Activated CD4-positive, alpha-beta T cell treated with anti-CD3 and anti-CD28 coated beads, Interleukin-2, Interleukin-6, amounts not matched to agents 100 ng/mL and 50 ng/mL, durations not matched to agents 16 hours and 8 hours (primary cell): ENCODE measurements around the gene CELSR2.

ENCODE experiments used
- DNase-seq: peaks from one replicate; pipeline ENCODE4 v3.0.0-alpha.2; 2020

The CELSR2 gene

DNA sequence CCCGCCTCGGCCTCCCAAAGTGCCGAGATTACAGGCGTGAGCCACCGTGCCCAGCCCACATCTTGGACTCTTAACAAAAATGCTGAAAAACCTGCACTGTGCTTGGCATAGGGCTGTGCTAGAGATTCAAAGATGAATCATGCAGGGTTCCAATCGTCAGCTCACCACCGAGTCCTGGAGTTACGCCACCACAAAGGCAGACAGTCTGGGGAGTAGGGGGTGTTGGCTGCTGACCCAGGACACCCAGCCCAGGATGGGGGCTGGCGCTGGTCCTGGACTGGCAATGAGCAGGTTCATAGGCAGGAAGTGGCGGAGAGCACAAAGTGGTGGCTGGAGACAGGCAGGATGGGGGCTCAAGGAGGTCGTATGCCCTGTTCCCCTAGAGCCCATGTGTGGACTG is 17.6 kb downstream of the CELSR2 start:
- no peak for DNase-seq

DNA sequence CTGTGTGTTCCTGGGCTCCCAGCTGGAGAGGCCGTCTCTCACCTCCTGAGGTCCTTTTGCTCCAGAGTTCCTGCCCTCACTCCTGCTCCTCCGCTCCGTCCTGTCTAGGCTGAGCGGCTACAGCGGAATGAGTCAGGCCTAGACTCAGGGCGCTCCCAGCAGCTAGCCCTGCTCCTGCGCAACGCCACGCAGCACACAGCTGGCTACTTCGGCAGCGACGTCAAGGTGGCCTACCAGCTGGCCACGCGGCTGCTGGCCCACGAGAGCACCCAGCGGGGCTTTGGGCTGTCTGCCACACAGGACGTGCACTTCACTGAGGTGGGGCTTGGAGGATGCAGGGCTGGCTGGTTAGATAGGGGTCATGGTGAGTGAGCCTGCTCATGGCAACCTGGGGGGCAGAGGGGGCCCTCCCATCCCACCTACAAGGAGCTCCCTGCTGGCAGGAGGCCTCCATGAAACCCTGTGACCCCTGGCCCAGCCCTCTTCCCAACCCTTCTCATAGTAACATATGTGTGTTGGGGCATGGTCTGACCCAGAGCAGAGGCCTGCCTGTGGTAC is 18.5 kb downstream of the CELSR2 start:
- DNase-seq: no peak

DNA sequence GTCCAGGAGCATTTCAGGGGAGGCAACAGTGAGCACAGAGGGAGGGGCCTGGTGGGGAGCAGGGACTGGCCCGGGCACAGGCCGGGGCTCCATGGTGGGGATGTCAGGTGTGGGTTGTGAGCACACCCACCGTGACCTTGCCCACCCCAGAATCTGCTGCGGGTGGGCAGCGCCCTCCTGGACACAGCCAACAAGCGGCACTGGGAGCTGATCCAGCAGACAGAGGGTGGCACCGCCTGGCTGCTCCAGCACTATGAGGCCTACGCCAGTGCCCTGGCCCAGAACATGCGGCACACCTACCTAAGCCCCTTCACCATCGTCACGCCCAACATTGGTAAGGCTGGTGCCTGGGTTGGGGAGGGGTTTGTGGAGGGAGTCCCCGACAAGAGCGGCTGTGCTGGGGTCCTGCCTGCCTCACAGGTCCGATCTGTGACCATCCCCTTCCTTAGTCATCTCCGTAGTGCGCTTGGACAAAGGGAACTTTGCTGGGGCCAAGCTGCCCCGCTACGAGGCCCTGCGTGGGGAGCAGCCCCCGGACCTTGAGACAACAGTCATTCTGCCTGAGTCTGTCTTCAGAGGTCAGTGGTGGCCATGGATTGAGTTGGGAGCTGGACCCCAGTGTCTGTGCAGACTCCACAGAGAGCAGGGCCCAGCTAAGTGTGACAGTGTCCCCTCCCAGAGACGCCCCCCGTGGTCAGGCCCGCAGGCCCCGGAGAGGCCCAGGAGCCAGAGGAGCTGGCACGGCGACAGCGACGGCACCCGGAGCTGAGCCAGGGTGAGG is 19.3 kb downstream of the CELSR2 start:
- DNase-seq: no peak

DNA sequence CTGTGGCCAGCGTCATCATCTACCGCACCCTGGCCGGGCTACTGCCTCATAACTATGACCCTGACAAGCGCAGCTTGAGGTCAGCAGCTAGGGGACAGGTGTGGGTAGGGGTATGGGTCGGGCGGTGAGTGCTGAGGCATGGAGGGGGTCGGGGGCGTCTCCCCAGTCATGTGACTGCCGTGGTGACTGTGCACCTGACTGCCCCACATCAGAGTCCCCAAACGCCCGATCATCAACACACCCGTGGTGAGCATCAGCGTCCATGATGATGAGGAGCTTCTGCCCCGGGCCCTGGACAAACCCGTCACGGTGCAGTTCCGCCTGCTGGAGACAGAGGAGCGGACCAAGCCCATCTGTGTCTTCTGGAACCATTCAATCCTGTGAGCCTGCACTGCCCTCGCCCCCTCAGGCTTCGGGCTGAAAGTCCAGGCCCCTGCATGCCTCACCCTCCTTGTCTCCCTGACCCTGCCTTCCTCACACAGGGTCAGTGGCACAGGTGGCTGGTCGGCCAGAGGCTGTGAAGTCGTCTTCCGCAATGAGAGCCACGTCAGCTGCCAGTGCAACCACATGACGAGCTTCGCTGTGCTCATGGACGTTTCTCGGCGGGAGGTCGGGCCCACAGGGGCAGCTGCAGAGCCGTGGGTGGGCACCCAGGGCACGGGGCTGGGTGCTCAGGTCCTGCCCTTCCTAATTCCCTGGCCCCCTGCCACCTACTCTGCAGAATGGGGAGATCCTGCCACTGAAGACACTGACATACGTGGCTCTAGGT is 20.1 kb downstream of the CELSR2 start:
- DNase-seq: no peak

DNA sequence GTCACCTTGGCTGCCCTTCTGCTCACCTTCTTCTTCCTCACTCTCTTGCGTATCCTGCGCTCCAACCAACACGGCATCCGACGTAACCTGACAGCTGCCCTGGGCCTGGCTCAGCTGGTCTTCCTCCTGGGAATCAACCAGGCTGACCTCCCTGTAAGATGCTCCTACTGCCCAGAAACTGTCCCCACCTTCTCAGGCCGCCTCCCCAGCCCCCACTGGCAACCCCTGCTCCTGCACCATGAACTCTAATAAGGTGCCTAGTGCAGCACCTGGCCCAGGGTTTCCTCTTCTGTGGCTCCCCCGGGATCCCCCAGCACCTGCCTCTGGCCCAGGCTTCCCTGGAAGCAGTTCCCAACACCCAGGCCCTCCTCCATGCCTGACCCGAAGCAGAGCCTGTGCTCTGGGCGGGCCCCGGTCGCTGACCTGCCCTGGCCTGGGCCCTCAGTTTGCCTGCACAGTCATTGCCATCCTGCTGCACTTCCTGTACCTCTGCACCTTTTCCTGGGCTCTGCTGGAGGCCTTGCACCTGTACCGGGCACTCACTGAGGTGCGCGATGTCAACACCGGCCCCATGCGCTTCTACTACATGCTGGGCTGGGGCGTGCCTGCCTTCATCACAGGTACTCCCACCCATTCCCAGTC is 20.8 kb downstream of the CELSR2 start:
- no peak for DNase-seq

DNA sequence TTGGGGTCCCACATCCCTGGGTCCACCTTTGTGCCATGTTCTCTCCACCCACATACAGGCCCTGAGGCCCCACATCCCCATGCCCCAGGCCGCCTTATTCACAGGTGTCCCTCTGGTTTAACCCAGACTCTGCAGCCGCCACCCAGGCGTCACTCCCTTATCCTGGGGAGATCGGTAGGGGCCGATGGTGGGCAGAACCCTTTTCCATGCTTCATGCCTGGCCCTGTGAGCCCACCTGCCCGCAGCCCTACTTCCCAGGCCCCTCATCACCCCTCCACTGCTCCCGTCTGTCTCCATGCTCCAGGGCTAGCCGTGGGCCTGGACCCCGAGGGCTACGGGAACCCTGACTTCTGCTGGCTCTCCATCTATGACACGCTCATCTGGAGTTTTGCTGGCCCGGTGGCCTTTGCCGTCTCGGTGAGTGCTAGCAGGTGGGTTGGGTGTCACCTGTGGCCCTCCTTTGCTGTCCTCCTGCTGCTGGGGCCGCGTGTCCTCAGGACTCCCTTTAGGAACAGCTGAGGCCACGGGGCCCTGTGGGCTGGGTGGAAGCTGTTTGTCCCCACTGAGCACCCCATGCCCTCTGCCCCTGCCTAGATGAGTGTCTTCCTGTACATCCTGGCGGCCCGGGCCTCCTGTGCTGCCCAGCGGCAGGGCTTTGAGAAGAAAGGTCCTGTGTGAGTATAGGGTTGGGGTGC is 21.4 kb downstream of the CELSR2 start:
- no peak for DNase-seq

DNA sequence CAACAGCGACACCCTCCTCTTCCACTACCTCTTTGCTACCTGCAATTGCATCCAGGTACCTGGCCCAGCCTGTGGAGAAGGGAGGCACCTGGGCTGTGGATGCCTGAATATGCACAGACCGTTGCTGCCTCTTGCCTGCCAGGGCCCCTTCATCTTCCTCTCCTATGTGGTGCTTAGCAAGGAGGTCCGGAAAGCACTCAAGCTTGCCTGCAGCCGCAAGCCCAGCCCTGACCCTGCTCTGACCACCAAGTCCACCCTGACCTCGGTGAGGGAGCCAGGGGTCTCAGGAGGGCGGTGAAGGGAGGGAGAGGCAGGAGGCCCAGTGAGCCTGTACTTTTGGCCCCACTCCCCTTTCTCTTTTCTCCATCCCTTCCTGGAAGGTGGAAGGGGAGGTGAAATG is 22.1 kb downstream of the CELSR2 start:
- no peak for DNase-seq

DNA sequence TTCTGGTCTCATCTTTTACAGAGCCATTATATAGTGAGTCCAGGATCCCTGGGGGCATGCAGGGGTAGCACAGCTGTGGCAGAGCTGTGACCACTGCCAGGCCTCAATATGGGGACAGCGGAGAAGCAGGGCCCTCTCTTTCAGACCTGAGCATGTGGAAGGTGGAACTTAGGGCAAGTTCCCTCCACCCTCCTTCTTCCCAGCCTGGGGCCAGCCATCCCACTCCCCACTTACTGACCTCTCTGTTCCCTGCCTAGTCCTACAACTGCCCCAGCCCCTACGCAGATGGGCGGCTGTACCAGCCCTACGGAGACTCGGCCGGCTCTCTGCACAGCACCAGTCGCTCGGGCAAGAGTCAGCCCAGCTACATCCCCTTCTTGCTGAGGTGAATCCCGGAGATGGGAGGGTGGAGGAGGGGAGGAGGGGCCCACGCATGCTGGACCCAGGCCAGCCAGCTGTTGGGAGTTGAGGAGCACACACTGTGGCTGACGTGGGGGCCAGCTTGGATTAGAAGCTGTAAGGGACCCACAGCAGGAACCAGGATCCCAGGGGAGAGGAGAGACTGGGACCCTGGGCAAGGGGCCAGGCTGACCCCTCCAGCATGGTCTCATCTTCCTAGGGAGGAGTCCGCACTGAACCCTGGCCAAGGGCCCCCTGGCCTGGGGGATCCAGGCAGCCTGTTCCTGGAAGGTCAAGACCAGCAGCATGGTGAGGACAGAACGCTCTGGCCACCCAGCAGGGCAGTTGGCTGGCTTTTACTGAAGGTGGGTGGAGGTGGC is 22.9 kb downstream of the CELSR2 start:
- no peak for DNase-seq

DNA sequence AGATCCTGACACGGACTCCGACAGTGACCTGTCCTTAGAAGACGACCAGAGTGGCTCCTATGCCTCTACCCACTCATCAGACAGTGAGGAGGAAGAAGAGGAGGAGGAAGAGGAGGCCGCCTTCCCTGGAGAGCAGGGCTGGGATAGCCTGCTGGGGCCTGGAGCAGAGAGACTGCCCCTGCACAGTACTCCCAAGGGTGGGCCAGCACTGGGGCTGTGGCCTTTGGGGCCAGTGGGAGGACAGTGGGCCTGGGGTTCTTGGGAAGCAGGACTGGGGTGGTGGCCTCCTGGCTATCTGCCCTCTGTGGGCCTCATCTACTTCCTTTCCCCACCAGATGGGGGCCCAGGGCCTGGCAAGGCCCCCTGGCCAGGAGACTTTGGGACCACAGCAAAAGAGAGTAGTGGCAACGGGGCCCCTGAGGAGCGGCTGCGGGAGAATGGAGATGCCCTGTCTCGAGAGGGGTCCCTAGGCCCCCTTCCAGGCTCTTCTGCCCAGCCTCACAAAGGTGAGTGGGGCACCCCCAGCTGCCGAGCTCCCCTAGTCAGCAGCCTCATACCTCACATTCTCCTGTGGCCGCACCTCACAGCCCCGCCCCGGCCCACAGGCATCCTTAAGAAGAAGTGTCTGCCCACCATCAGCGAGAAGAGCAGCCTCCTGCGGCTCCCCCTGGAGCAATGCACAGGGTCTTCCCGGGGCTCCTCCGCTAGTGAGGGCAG is 23.6 kb downstream of the CELSR2 start:
- no peak for DNase-seq

DNA sequence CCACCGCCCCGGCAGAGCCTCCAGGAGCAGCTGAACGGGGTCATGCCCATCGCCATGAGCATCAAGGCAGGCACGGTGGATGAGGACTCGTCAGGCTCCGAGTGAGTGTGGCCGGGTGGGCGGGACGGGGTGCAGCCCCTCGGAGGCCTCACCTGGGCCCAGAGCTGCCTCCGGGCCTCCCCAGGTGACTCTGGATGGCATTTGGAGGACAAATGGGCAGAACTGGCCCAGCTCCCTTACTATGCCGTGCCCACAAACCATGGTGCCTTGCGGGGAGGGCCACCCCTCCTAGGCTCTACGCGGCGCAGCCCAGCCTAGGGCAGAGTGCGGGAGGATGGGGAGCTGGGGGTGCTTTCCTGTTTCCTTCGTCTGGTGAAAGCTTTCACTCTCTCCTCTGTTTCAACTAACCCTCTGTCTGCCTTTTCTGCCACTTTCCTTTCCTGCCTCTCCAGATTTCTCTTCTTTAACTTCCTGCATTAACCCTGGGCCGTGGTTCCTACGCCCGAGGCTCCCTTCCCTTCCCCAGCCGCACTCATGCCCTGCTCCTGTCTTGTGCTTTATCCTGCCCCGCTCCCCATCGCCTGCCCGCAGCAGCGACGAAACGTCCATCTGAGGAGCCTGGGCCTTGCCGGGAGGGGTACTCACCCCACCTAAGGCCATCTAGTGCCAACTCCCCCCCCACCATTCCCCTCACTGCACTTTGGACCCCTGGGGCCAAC is 24.4 kb downstream of the CELSR2 start:
- no peak for DNase-seq

DNA sequence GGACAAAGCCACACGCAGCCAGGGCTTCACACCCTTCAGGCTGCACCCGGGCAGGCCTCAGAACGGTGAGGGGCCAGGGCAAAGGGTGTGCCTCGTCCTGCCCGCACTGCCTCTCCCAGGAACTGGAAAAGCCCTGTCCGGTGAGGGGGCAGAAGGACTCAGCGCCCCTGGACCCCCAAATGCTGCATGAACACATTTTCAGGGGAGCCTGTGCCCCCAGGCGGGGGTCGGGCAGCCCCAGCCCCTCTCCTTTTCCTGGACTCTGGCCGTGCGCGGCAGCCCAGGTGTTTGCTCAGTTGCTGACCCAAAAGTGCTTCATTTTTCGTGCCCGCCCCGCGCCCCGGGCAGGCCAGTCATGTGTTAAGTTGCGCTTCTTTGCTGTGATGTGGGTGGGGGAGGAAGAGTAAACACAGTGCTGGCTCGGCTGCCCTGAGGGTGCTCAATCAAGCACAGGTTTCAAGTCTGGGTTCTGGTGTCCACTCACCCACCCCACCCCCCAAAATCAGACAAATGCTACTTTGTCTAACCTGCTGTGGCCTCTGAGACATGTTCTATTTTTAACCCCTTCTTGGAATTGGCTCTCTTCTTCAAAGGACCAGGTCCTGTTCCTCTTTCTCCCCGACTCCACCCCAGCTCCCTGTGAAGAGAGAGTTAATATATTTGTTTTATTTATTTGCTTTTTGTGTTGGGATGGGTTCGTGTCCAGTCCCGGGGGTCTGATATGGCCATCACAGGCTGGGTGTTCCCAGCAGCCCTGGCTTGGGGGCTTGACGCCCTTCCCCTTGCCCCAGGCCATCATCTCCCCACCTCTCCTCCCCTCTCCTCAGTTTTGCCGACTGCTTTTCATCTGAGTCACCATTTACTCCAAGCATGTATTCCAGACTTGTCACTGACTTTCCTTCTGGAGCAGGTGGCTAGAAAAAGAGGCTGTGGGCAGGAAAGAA is 25.5 kb downstream of the CELSR2 start:
- no peak for DNase-seq

DNA sequence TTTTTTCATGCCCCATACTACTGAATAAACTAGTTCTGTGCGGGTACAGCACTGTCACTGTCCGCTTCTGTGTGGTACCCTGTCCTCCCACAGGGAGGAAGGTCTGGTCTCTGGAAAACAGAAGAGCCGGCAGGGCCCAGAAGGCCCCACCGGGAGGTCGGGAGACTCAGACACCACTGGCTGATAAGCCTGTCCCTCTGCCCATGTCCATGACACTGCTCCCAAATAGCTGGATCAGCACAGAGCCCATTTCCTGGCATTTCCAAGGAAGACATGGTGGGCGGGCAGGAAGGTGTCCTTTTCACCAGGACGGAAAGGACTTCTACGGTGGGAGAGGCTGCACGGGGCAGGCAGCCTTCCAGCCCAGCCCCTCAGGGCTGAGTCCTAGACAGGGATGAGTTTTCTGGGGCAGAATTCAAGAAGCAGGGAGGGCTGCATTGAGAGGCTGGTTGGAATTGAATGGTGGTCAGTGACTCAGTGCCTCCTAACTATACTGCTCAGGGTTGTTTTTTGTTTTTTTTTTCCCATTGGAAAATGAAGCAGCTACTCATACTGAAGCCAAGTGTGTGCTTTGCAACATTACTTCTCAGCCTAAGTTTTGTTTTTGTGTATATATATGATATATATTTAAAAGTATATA is 26.5 kb downstream of the CELSR2 start:
- no peak for DNase-seq

DNA sequence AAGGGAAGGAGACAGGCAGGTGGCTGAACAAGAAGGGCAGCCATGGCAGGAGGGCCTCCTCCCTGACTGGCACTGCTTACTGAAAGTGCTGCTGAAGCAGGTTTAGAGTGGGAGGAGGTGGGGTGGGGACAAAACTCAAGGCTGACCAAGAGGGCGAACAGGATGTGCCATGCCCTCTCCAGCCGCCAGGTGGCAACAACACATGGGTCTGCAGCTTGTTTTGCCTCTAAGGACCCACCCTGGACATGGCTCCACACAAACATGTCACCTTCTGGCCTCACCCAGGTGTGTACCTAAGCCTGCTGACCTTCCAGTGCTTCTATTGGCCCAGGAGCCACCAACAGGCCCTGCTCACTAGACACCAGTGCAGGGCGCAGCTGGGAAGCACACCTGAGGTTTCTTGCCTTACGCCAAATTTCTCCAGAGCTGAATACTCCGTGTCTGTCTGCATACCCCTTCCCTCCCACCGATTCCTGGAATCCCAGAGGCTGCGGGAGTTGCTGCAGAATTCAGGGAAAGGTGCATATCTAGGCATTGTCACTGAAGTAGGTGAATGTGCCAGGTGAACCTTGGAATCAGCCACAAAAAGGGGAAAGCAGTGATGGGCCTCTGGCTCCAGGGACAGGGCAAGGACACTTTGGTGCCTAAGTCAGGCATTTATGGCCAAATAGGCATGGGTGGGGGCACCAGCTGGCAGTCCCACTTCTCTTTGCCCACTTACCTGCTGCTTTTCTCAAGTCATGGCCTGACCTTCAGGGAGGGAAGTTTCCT is 28.3 kb downstream of the CELSR2 start:
- peak; percentile 79 for DNase-seq

DNA sequence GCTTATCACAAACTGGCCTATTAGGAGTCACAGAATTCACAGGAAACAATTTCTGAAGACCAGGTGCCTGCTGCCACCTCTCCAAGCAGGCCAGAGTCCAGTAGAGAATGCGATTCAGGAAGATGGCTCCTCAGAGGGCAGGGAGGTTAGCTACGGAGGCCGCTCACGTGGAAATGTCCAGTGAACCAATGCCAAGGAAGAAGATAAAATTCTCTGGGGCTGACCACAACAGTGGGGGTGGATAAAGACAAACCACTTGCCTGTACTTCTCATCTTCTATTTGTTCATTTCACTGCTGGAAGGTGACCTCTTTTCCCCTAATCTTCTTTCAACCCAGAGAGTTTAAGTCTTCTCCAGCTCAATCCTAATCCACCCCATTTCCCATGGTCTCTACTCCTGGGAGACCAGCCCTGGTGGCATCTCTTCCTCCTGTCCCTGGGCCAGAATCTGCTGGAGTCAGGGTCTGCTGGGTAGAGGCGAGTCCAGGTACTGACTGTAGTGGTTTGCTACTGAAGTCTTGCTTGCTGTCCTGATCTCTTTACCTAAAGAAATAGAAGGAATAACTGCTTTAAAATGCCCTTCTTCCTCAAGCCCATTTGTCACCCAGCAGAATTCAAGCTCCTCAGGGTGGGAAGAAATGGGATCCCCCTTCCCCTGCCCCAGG is 30.4 kb downstream of the CELSR2 start:
- DNase-seq: no peak

DNA sequence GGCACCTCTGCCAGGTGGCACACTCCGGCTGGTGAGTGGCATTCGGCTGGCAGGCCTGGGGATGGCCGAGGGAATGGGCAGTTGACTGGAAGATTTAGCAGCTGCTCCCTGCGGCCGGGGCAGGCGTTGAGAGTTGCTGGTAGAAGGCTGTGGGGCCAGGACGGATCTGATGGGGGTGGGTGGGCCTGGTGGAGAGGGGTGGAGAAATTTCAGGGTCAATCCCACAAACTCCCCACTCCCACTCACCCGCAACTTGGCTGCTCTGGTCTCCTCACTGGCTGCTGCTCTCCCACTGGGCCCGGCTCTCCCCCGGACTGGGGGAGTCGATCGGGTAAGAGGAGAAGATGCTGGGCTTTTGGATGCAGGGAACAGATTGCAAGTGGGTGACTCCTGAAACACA is 31.5 kb downstream of the CELSR2 start:
- DNase-seq: no peak

DNA sequence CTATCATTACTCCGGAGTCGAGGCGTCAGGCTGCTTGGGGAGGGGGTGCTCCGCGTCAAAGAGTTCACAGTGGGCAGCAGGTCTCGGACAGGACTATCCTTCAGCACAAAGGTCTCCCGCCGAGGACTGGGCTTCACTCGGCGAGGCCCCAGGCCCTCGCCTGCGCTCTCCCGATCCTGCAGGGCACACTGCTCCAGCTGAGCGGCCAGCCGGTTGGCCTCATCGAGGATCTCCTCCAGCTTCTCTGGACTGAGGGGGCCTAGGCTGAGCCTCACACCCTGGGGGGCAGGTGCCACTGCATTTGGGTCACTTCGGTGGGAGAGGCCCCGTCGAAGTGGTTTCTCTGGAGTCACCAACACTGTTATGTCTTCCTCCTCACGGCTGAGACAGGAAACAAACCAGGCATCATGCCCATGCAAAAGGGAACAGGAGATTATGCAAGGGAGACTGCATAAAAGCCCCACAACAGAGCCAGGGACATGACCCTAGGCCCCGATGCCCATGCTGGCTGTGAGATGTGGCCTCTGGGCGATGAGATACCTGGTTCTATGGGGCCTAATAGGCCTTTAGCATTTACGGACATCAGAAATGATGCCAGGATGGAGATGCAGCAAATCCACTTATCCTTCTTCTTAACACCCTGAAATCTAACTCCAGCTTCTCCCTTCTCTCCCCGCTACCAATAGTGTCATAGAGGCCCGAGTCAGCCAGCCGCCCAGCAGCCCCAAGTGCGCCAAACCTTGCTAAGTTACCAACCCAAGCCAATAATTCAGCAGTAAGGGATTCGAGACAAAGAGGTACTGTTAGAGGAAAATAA is 32.5 kb downstream of the CELSR2 start:
- no peak for DNase-seq

DNA sequence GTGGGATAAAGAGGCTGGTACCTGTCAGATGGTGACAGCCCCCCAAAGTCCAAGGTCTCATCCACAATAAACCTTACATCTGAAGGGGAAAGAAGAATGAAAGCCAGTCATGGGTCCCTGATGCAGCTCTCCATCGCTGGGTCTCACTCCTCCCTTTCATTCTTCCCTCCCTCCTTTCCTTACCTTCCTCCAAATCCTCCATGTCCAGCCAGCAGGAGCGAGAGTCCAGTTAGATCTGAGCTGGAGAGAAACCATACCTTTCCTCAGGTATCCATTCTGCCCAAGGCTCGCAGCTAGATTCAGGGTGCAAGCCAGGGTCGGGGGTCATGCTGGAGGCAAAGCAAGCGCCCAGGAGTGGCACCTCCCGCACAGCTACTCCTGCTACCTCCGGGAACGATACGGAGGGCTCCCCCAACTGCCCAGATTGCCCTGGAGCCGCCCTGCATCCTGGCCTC is 33.2 kb downstream of the CELSR2 start:
- DNase-seq: no peak
